Measurements from ENCODE around the gene CX3CR1.

The CX3CR1 gene

GRCh38 chr3:39222462-39222861 is 57.4 kb downstream of the CX3CR1 start:
- H3K27me3 ChIP-seq (ENCODE audit: insufficient read depth, insufficient read length), result no peaks in the 10 kb centered on the region
- H3K4me1 ChIP-seq (ENCODE audit: insufficient read depth, insufficient read length), result no peaks in the 10 kb centered on the region
- no peak for DNase-seq (ENCODE audit: low read depth, low spot score)
- no peaks in the 10 kb centered on the region; the same call in 1 of the 2 replicates for H3K9me3 ChIP-seq (ENCODE audit: insufficient read depth, low read length)
- TF ChIP-seq SUZ12 (IDR thresholded peaks at IDR 0.05; ENCODE audit: extremely low read depth, insufficient read depth, insufficient read length), result no peak
- no peak for TF ChIP-seq YY1 (IDR thresholded peaks at IDR 0.05; ENCODE audit: insufficient read depth, insufficient read length)
- no peak for TF ChIP-seq ZNF274 (IDR thresholded peaks at IDR 0.05; ENCODE audit: low read depth, low read length)
- no peak overlapping the region for H3K4me3 ChIP-seq (ENCODE audit: insufficient read length, low read depth)
- no peak overlapping the region for H3K9ac ChIP-seq (ENCODE audit: insufficient read length, low read depth)
- H3K36me3 ChIP-seq (ENCODE audit: insufficient read depth, insufficient read length, low read length), result no peaks in the 10 kb centered on the region

DNA sequence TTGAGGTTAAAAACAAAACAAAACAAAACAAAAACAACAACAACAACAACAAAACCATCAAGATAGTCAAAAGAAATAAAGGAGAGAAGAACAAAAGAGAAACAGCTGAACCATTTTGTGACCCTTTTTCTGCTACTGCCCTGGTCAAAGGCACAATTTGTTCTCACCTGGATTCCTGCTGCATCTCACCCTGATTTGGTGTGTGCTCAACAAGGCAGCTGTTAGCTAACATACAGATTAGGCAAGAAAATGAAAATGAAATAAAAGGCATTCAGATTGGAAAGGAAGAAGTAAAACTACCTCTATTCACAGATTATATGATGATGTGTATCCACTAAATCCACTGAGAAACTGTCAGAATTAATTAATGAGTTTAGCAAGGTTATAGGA is 58.7 kb downstream of the CX3CR1 start:
- H3K9ac ChIP-seq (ENCODE audit: insufficient read length, low read depth), result no peak overlapping the region
- no peak for TF ChIP-seq YY1 (IDR thresholded peaks at IDR 0.05; ENCODE audit: insufficient read depth, insufficient read length)
- no peak for DNase-seq (ENCODE audit: low read depth, low spot score)
- H3K36me3 ChIP-seq (ENCODE audit: insufficient read depth, insufficient read length, low read length), result no peaks in the 10 kb centered on the region
- H3K4me1 ChIP-seq (ENCODE audit: insufficient read depth, insufficient read length), result no peaks in the 10 kb centered on the region
- no peaks in the 10 kb centered on the region for H3K9me3 ChIP-seq (ENCODE audit: insufficient read depth, low read length)
- H3K4me3 ChIP-seq (ENCODE audit: insufficient read length, low read depth), result no peak overlapping the region
- H3K27me3 ChIP-seq (ENCODE audit: insufficient read depth, insufficient read length), result no peaks in the 10 kb centered on the region

DNA sequence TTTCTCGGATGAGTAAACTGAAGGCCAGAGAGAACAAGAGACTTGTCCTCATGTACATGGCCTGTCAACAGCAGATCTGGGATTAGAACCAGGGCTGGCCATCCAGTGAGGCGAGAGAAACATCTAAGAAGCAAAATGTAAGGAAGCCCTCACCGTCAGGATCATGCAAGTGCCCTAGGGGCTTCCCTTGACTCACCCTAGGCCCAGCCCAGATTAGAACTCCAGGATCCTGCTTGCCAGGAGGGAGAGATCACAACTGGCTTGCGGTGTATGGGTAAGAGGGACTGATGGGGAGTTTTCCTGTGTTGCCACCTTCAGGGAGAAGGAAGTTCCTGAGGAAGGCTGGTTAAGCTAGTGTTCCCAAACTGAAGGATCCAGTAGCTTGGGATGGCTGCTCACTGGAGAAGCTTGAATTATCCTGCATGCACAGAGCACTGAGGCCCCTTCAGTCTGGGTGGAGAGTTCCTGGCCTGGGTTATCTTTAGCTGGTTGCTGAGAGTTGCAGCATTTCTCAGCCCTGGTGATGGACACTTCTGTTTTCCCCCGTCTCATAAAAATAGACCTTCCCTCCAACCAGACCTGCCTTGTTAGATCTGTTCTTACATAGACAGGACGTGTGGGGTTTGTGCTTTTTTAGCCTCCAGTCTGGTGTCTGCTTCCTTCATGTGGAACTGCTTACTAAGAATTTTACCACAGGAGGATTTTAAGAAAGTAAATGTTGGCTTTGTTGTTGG is 59.3 kb downstream of the CX3CR1 start:
- Histone ChIP-seq H3K36me3 (ENCODE audit: insufficient read depth, insufficient read length, low read length) (no peaks in the 10 kb centered on the region), H3K9me3 (ENCODE audit: insufficient read depth, low read length) (no peaks in the 10 kb centered on the region), H3K4me3 (ENCODE audit: insufficient read length, low read depth) (no peak overlapping the region), H3K27me3 (ENCODE audit: insufficient read depth, insufficient read length) (no peaks in the 10 kb centered on the region), H3K9ac (ENCODE audit: insufficient read length, low read depth) (no peak overlapping the region), H3K4me1 (ENCODE audit: insufficient read depth, insufficient read length) (no peaks in the 10 kb centered on the region)
- TF ChIP-seq YY1 (IDR thresholded peaks at IDR 0.05; ENCODE audit: insufficient read depth, insufficient read length) (no peak), SUZ12 (IDR thresholded peaks at IDR 0.05; ENCODE audit: extremely low read depth, insufficient read depth, insufficient read length) (no peak), ZNF274 (IDR thresholded peaks at IDR 0.05; ENCODE audit: low read depth, low read length) (no peak)
- no peak for DNase-seq (ENCODE audit: low read depth, low spot score)

DNA sequence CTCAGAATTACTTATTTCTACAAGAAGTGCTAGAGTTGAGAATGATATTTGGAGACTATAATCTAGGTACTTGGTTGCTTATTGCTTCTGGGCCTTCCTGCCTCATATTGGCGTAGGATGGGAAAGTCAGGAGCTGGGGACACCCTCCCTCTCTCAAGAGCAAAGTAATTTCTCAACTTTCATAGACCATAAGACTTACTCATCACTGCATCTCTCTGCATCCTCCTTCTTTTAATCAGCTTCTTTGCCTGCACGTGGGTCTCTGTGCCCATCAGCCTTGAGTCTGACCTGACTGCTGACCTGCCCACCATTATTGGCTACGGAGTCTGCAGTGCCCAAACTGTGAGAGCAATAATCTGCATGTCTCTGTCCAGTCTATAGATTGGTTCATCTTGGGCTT is 60.1 kb downstream of the CX3CR1 start:
- Histone ChIP-seq H3K36me3 (ENCODE audit: insufficient read depth, insufficient read length, low read length) (no peaks in the 10 kb centered on the region), H3K4me1 (ENCODE audit: insufficient read depth, insufficient read length) (no peaks in the 10 kb centered on the region), H3K27me3 (ENCODE audit: insufficient read depth, insufficient read length) (no peaks in the 10 kb centered on the region), H3K4me3 (ENCODE audit: insufficient read length, low read depth) (no peak overlapping the region), H3K9ac (ENCODE audit: insufficient read length, low read depth) (no peak overlapping the region), H3K9me3 (ENCODE audit: insufficient read depth, low read length) (no peaks in the 10 kb centered on the region)
- TF ChIP-seq YY1 (IDR thresholded peaks at IDR 0.05; ENCODE audit: insufficient read depth, insufficient read length) (no peak), ZNF274 (IDR thresholded peaks at IDR 0.05; ENCODE audit: low read depth, low read length) (no peak), SUZ12 (IDR thresholded peaks at IDR 0.05; ENCODE audit: extremely low read depth, insufficient read depth, insufficient read length) (no peak)
- no peak for DNase-seq (ENCODE audit: low read depth, low spot score)

DNA sequence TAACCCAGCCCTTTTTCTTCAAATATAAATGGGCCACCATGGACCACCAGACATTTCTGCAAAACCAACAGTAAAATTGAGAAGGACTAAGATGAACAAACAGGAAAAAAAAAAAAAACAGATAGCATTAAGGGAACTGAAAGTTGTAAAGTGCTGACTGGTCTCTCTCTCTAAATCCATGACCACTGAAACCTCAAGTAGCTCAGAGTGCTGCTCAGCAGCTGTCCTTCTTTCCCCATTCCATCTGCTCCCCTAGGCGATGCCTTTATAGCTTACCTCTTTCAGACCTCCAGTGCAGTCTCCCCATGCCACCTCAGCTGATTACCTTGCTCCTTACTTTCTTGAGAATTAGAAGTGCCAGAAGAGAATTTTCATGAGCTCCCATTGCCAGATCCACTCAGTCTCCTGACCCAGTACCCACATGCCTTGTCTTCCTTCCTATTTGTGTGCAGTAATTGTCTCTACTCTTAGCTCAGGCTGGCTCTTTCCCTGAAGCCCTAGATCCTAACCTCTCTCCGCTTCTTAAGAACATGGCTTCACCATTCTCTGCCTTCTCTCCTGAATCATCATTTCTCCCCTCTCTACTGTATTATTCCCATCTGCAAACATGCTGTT is 63.6 kb downstream of the CX3CR1 start:
- no peaks in the 10 kb centered on the region for H3K36me3 ChIP-seq (ENCODE audit: insufficient read depth, insufficient read length, low read length)
- no peak overlapping the region for H3K9ac ChIP-seq (ENCODE audit: insufficient read length, low read depth)
- H3K27me3 ChIP-seq (ENCODE audit: insufficient read depth, insufficient read length), result no peaks in the 10 kb centered on the region
- no peaks in the 10 kb centered on the region for H3K4me1 ChIP-seq (ENCODE audit: insufficient read depth, insufficient read length)
- no peaks in the 10 kb centered on the region for H3K9me3 ChIP-seq (ENCODE audit: insufficient read depth, low read length)
- TF ChIP-seq YY1 (IDR thresholded peaks at IDR 0.05; ENCODE audit: insufficient read depth, insufficient read length) (no peak), SUZ12 (IDR thresholded peaks at IDR 0.05; ENCODE audit: extremely low read depth, insufficient read depth, insufficient read length) (no peak), ZNF274 (IDR thresholded peaks at IDR 0.05; ENCODE audit: low read depth, low read length) (no peak)
- no peak overlapping the region for H3K4me3 ChIP-seq (ENCODE audit: insufficient read length, low read depth)
- DNase-seq (ENCODE audit: low read depth, low spot score), result no peak

GRCh38 chr3:39213613-39214012 is 66.2 kb downstream of the CX3CR1 start:
- DNase-seq (ENCODE audit: low read depth, low spot score), result no peak
- no peak overlapping the region for H3K9ac ChIP-seq (ENCODE audit: insufficient read length, low read depth)
- H3K27me3 ChIP-seq (ENCODE audit: insufficient read depth, insufficient read length), result no peaks in the 10 kb centered on the region
- no peak overlapping the region for H3K4me3 ChIP-seq (ENCODE audit: insufficient read length, low read depth)
- H3K36me3 ChIP-seq (ENCODE audit: insufficient read depth, insufficient read length, low read length), result no peaks in the 10 kb centered on the region
- H3K4me1 ChIP-seq (ENCODE audit: insufficient read depth, insufficient read length), result no peaks in the 10 kb centered on the region
- peaks cover 7% of the 10 kb centered on the region; the same call in 1 of the 2 replicates for H3K9me3 ChIP-seq (ENCODE audit: insufficient read depth, low read length)
- TF ChIP-seq YY1 (IDR thresholded peaks at IDR 0.05; ENCODE audit: insufficient read depth, insufficient read length) (no peak), SUZ12 (IDR thresholded peaks at IDR 0.05; ENCODE audit: extremely low read depth, insufficient read depth, insufficient read length) (no peak), ZNF274 (IDR thresholded peaks at IDR 0.05; ENCODE audit: low read depth, low read length) (no peak)

Data from NT2/D1 (cell line).